Epithelial cell of proximal tubule (primary cell): ENCODE results near the gene PCDHA8. TPM values are rescaled to one million over a fixed set of nuclear protein-coding genes. Genes with fewer than 3 reads are reported as not detected.
"Not testable (repeated sequence)": the region's sequence is repeated elsewhere in the genome, so short reads cannot be mapped to it uniquely, and the experiment has no call there.

ENCODE experiments used
- DNase-seq: peaks from one replicate; pipeline ENCODE4 v3.0.0-alpha.2; 2011; ENCODE audit warnings: low read depth
- H3K4me3 ChIP-seq: 2 replicates; pipeline ENCODE4 v1.5.1; 2011; ENCODE audit warnings: low read depth, mild to moderate bottlenecking, low read length
- total RNA-seq: library from RNA; depleted of rRNA; stranded (reverse); fragments of >200 nt; gene quantifications from 2 replicates; pipeline ENCODE4 v1.2.3, GENCODE V29; 2015
- TF ChIP-seq, protein P1 (sequence below): conservative IDR thresholded peaks from 2 replicates; pipeline ENCODE4 v1.5.1; 2012; ENCODE audit warnings: low read depth, mild to moderate bottlenecking, low read length

PCDHA8 gene
- total RNA-seq, 1 donor from 2014 or later, result not detected

DNA sequence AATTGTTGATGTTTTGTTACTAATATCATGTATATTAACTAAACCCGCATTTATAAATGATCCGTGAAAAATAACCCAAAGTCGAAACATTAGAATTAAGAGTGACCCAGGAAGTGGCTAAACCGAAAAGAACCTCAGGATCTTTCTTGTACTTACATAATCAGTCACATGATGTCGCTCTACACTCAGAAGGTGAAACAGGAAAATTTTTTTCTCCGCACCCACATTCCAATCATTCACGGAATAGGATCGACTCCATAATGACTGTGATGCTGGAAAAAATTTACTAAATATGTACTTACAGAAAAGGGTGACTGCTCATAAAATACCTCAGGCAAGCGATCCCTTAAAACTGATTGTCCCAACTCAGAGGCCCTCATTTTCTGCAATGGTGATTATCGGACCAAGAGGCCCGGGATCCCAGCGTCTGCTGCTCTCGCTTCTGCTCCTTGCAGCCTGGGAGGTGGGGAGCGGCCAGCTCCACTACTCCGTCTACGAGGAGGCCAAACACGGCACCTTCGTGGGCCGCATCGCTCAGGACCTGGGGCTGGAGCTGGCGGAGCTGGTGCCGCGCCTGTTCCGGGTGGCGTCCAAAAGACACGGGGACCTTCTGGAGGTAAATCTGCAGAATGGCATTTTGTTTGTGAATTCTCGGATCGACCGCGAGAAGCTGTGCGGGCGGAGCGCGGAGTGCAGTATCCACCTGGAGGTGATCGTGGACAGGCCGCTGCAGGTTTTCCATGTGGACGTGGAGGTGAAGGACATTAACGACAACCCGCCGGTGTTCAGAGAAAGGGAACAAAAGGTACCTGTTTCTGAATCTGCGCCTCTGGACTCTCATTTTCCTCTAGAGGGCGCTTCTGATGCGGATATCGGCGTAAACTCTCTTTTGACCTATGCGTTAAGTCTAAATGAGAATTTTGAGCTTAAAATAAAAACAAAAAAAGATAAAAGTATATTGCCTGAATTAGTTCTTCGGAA, 34.4 kb downstream of the PCDHA8 start, which contains the start of gene PCDHA12:
PCDHA12 (plus strand) TSS at position 224 of the 981 bp plus-strand sequence; CDS start at position 389, 165 bp downstream.
- DNase-seq, result no peak
- TF ChIP-seq, protein P1, sequence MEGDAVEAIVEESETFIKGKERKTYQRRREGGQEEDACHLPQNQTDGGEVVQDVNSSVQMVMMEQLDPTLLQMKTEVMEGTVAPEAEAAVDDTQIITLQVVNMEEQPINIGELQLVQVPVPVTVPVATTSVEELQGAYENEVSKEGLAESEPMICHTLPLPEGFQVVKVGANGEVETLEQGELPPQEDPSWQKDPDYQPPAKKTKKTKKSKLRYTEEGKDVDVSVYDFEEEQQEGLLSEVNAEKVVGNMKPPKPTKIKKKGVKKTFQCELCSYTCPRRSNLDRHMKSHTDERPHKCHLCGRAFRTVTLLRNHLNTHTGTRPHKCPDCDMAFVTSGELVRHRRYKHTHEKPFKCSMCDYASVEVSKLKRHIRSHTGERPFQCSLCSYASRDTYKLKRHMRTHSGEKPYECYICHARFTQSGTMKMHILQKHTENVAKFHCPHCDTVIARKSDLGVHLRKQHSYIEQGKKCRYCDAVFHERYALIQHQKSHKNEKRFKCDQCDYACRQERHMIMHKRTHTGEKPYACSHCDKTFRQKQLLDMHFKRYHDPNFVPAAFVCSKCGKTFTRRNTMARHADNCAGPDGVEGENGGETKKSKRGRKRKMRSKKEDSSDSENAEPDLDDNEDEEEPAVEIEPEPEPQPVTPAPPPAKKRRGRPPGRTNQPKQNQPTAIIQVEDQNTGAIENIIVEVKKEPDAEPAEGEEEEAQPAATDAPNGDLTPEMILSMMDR, result peak; percentile 29
- H3K4me3 ChIP-seq, result peak within 1 kb of the TSS; percentile 45

DNA sequence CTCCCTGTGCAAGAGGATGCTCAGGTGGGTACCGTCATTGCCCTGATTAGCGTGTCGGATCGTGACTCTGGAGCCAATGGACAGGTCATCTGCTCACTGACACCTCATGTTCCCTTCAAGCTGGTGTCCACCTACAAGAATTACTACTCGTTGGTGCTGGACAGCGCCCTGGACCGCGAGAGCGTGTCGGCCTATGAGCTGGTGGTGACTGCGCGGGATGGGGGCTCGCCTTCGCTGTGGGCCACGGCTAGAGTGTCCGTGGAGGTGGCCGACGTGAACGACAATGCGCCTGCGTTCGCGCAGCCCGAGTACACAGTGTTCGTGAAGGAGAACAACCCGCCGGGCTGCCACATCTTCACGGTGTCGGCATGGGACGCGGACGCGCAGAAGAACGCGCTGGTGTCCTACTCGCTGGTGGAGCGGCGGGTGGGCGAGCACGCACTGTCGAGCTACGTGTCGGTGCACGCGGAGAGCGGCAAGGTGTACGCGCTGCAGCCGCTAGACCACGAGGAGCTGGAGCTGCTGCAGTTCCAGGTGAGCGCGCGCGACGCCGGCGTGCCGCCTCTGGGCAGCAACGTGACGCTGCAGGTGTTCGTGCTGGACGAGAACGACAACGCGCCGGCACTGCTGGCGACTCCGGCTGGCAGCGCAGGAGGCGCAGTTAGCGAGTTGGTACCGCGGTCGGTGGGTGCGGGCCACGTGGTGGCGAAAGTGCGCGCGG, 35.7 kb downstream of the PCDHA8 start:
- not testable (repeated sequence) for H3K4me3 ChIP-seq, DNase-seq

DNA sequence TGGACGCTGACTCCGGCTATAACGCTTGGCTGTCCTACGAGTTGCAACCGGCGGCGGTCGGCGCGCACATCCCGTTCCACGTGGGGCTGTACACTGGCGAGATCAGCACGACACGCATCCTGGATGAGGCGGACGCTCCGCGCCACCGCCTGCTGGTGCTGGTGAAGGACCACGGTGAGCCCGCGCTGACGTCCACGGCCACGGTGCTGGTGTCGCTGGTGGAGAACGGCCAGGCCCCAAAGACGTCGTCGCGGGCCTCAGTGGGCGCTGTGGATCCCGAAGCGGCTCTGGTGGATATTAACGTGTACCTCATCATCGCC, 36.2 kb downstream of the PCDHA8 start:
- no peak overlapping the region for H3K4me3 ChIP-seq
- TF ChIP-seq, protein P1, result no peak
- no peak for DNase-seq

DNA sequence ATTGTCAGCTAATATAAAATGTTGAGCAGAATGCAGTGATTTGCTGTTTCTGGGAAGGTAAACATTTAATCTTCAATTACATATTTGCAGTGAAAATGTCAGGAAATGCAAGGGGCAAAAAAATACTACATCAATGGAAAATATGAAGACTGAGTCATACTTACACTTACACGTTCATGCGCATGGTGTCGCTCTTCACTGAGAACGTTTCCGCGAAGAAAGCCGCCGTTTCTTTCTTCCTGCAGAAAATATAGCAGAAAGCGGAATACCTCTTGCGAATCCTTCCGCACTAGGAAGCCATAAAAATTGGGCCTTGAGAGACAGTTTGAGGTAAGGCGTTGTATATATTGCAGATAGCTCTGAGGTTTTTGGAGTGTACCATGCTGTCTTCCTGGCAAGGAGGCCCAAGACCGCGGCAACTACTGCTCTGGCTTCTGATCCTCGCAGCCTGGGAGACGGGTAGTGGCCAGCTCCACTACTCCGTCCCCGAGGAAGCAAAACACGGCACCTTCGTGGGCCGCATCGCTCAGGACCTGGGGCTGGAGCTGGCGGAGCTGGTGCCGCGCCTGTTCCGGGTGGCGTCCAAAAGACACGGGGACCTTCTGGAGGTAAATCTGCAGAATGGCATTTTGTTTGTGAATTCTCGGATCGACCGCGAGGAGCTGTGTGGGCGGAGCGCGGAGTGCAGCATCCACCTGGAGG, 41.1 kb downstream of the PCDHA8 start, which contains the start of gene PCDHA13:
PCDHA13 (plus strand) TSS at position 236 of the 702 bp plus-strand sequence; CDS start at position 381, 145 bp downstream.
- TF ChIP-seq, protein P1, result peak; percentile 44
- DNase-seq, result no peak
- H3K4me3 ChIP-seq, result peak within 1 kb of the TSS; percentile 33

DNA sequence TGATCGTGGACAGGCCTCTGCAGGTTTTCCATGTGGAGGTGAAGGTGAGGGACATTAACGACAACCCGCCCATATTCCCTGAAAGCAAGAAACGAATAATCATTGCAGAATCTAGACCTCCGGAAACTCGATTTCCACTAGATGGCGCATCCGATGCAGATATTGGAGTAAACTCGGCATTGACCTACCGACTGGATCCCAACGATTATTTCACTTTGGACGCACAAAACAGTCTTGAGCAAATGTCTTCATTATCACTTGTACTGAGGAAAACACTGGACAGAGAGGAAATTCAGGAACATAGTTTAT, 41.6 kb downstream of the PCDHA8 start:
- TF ChIP-seq, protein P1, result peak; percentile 41
- no peak for DNase-seq
- peak overlapping the region; percentile 33 for H3K4me3 ChIP-seq

DNA sequence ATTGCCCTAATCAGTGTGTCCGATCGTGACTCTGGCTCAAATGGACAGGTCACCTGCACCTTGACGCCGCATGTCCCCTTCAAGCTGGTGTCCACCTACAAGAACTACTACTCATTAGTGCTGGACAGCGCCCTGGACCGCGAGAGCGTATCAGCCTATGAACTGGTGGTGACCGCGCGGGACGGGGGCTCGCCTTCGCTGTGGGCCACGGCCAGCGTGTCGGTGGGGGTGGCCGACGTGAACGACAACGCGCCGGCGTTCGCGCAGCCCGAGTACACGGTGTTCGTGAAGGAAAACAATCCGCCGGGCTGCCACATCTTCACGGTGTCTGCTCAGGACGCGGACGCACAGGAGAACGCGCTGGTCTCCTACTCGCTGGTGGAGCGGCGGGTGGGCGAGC, 42.4 kb downstream of the PCDHA8 start:
- no peak for DNase-seq
- TF ChIP-seq, protein P1, result no peak
- H3K4me3 ChIP-seq, result no peak overlapping the region
